SK-N-SH (cell line): Measurements from ENCODE around the gene NGB.

Experiments
- CHD2 ChIP-seq: fragments of 150-350 bp; IDR thresholded peaks from 2 replicates; pipeline ENCODE4 v1.6.1; 2018; ENCODE audit warnings: low read length; ENCODE audit not compliant: partially characterized antibody
- EP300 ChIP-seq, 2 experiments: IDR thresholded peaks; 2 replicates each; pipeline versions ENCODE4 v1.4.0 to v1.6.1; 2012; ENCODE audit warnings: borderline replicate concordance in 1 of 2, low read depth in 1 of 2, low read length in 1 of 2
- FOXJ3 ChIP-seq: sonication (generic); formaldehyde crosslinking; IDR thresholded peaks from 2 replicates; pipeline ENCODE4 v1.5.1; 2020; ENCODE audit warnings: mild to moderate bottlenecking, missing genetic modification reagents
- GATA2 ChIP-seq: sonication (generic); formaldehyde crosslinking; IDR thresholded peaks from 2 replicates; pipeline ENCODE4 v1.5.0; 2020; ENCODE audit warnings: mild to moderate bottlenecking, missing genetic modification reagents
- MXI1 ChIP-seq: IDR thresholded peaks from 2 replicates; pipeline ENCODE4 v1.6.1; 2012; ENCODE audit warnings: mild to moderate bottlenecking, low read depth, low read length, improper control_type of control experiment
- POLR2AphosphoS5 ChIP-seq: IDR thresholded peaks from 2 replicates; pipeline ENCODE4 v1.6.1; 2012; ENCODE audit warnings: low read depth, low read length
- RAD21 ChIP-seq: IDR thresholded peaks from 2 replicates; pipeline ENCODE4 v1.6.1; 2012; ENCODE audit warnings: mild to moderate bottlenecking, low read length
- RCOR1 ChIP-seq: fragments of 150-350 bp; IDR thresholded peaks from 2 replicates; pipeline ENCODE4 v1.6.1; 2017; ENCODE audit warnings: antibody characterized with exemption, low read length
- SMC3 ChIP-seq: IDR thresholded peaks from 2 replicates; pipeline ENCODE4 v1.6.1; 2012; ENCODE audit warnings: low read depth, low read length, improper control_type of control experiment
- TAF1 ChIP-seq: IDR thresholded peaks from 2 replicates; pipeline ENCODE4 v1.6.1; 2012; ENCODE audit warnings: low read depth, mild to moderate bottlenecking, low read length, moderate library complexity, borderline replicate concordance
- TEAD4 ChIP-seq: IDR thresholded peaks from 2 replicates; pipeline ENCODE4 v1.4.0; 2012; ENCODE audit warnings: mild to moderate bottlenecking, borderline replicate concordance; ENCODE audit not compliant: insufficient read depth
- TF ChIP-seq, protein P1 (sequence below): fragments of 200-600 bp; sonication (generic); IDR thresholded peaks from 2 replicates; pipeline ENCODE4 v1.6.1; 2017; ENCODE audit warnings: antibody characterized with exemption, mild to moderate bottlenecking, moderate library complexity
- TF ChIP-seq, protein P2 (sequence below): IDR thresholded peaks from 2 replicates; pipeline ENCODE4 v1.4.0; 2012; ENCODE audit warnings: low read depth
- TF ChIP-seq, protein P3 (sequence below): IDR thresholded peaks from 2 replicates; pipeline ENCODE4 v1.6.1; 2012; ENCODE audit warnings: mild to moderate bottlenecking, low read depth, low read length, moderate library complexity

DNA sequence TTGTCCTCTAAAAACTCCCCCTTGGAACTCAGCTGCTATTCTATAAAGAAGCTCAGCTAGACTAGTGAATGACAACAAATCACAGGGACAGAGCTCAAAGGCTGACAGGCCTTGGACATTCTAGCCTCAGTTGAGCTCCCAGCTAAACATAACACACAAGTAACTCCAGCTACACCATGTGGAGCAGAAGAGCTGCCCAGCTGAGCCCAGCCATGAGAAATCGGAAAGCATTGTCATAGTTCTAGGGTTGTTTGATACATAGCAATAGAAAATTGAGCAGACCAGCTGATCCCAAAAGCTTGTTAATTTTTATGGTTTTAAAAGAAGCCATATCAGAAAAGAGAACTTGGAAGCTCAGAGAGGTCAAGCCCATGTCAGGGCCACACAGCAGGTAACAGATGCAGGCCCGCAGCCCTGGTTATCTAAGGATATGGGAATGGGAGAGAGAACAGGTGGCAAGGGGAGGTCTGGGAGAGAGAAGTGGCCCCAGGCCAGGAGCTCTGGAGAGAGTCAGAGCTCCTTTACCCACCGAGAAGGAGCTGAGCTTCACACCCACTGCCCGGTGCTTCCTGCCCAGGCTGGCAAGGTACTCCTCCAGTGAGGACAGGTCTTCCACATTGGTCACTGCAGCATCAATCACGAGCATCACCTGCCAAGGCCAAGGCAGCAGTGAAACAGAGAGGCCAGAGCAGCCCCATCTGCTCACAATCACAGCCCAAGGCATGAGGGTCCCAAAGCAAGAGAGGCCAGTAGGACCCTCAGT, 2.9 kb downstream of the NGB start:
- TF ChIP-seq, protein P1, sequence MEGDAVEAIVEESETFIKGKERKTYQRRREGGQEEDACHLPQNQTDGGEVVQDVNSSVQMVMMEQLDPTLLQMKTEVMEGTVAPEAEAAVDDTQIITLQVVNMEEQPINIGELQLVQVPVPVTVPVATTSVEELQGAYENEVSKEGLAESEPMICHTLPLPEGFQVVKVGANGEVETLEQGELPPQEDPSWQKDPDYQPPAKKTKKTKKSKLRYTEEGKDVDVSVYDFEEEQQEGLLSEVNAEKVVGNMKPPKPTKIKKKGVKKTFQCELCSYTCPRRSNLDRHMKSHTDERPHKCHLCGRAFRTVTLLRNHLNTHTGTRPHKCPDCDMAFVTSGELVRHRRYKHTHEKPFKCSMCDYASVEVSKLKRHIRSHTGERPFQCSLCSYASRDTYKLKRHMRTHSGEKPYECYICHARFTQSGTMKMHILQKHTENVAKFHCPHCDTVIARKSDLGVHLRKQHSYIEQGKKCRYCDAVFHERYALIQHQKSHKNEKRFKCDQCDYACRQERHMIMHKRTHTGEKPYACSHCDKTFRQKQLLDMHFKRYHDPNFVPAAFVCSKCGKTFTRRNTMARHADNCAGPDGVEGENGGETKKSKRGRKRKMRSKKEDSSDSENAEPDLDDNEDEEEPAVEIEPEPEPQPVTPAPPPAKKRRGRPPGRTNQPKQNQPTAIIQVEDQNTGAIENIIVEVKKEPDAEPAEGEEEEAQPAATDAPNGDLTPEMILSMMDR, result no peak
- TF ChIP-seq MXI1, result no peak
- TF ChIP-seq, protein P2, sequence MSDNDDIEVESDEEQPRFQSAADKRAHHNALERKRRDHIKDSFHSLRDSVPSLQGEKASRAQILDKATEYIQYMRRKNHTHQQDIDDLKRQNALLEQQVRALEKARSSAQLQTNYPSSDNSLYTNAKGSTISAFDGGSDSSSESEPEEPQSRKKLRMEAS, result no peak
- no peak for TF ChIP-seq TAF1
- TF ChIP-seq RAD21, result no peak
- TF ChIP-seq EP300 (IDR thresholded peaks at IDR 0.05; ENCODE audit: borderline replicate concordance in 1 of 2, low read depth in 1 of 2, low read length in 1 of 2), result no peak
- no peak for TF ChIP-seq FOXJ3
- no peak for TF ChIP-seq RCOR1
- TF ChIP-seq GATA2 (CRISPR knock-in tag), result no peak
- TF ChIP-seq CHD2, result no peak
- no peak for TF ChIP-seq SMC3
- no peak for TF ChIP-seq POLR2AphosphoS5
- TF ChIP-seq, protein P3, sequence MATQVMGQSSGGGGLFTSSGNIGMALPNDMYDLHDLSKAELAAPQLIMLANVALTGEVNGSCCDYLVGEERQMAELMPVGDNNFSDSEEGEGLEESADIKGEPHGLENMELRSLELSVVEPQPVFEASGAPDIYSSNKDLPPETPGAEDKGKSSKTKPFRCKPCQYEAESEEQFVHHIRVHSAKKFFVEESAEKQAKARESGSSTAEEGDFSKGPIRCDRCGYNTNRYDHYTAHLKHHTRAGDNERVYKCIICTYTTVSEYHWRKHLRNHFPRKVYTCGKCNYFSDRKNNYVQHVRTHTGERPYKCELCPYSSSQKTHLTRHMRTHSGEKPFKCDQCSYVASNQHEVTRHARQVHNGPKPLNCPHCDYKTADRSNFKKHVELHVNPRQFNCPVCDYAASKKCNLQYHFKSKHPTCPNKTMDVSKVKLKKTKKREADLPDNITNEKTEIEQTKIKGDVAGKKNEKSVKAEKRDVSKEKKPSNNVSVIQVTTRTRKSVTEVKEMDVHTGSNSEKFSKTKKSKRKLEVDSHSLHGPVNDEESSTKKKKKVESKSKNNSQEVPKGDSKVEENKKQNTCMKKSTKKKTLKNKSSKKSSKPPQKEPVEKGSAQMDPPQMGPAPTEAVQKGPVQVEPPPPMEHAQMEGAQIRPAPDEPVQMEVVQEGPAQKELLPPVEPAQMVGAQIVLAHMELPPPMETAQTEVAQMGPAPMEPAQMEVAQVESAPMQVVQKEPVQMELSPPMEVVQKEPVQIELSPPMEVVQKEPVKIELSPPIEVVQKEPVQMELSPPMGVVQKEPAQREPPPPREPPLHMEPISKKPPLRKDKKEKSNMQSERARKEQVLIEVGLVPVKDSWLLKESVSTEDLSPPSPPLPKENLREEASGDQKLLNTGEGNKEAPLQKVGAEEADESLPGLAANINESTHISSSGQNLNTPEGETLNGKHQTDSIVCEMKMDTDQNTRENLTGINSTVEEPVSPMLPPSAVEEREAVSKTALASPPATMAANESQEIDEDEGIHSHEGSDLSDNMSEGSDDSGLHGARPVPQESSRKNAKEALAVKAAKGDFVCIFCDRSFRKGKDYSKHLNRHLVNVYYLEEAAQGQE, result no peak
- no peak for TF ChIP-seq TEAD4
